OCI-LY3 (cell line): ENCODE data around the gene HINT1.

Experiments used
- H2AFZ ChIP-seq: fragments of 200-600, 300-600 bp; shearing (Covaris generic); 2 replicates; pipeline ENCODE4 v1.6.0; 2014; ENCODE audit warnings: antibody characterized with exemption, low read depth, low read length
- H3K27ac ChIP-seq: fragments of 200-600, 300-600 bp; sonication (generic); 2 replicates; pipeline ENCODE4 v1.5.1; 2014; ENCODE audit warnings: mild to moderate bottlenecking, low read length, moderate library complexity, mixed read lengths
- H3K27me3 ChIP-seq: fragments of 200-600, 300-600 bp; sonication (generic); 2 replicates; pipeline ENCODE4 v1.6.1; 2014; ENCODE audit warnings: low read depth, low read length, mixed read lengths
- H3K36me3 ChIP-seq: fragments of 200-600, 300-600 bp; sonication (generic); replicated peaks from 2 replicates; pipeline ENCODE3; 2014; ENCODE audit warnings: low read depth, low read length, mixed read lengths
- H3K4me1 ChIP-seq: fragments of 300-600, 200-600 bp; sonication (generic); 2 replicates; pipeline ENCODE4 v1.6.1; 2014; ENCODE audit warnings: low read length, mixed read lengths
- H3K4me2 ChIP-seq: fragments of 200-600, 300-600 bp; sonication (generic); 2 replicates; pipeline ENCODE4 v1.6.1; 2014; ENCODE audit warnings: low read length, mixed read lengths
- H3K4me3 ChIP-seq: fragments of 300-600, 200-600 bp; sonication (generic); 2 replicates; pipeline ENCODE4 v1.5.1; 2014; ENCODE audit warnings: antibody characterized with exemption, mild to moderate bottlenecking, low read length, moderate library complexity
- H3K79me2 ChIP-seq: fragments of 300-600, 200-600 bp; shearing (Covaris generic); 2 replicates; pipeline ENCODE4 v1.6.1; 2014; ENCODE audit warnings: mild to moderate bottlenecking, low read length, mixed read lengths
- H3K9ac ChIP-seq: fragments of 300-600, 200-600 bp; shearing (Covaris generic); 2 replicates; pipeline ENCODE4 v1.6.0; 2014; ENCODE audit warnings: mild to moderate bottlenecking, low read length, moderate library complexity
- H3K9me3 ChIP-seq: fragments of 200-600, 300-600 bp; shearing (Covaris generic); 2 replicates; pipeline ENCODE4 v1.6.1; 2014; ENCODE audit warnings: low read length, mixed read lengths; ENCODE audit not compliant: insufficient read depth
- H4K20me1 ChIP-seq: fragments of 200-600, 300-600 bp; sonication (generic); 2 replicates; pipeline ENCODE4 v1.6.1; 2016; ENCODE audit warnings: low read length, mixed read lengths; ENCODE audit not compliant: insufficient read depth
- EZH2phosphoT487 ChIP-seq: fragments of 200-600 bp; shearing (Covaris generic); IDR thresholded peaks from 2 replicates; pipeline ENCODE4 v1.6.1; 2018; ENCODE audit warnings: antibody characterized with exemption, mixed run types, low read depth
- TF ChIP-seq, protein P1 (sequence below): fragments of 200-600, 300-600 bp; sonication (generic); IDR thresholded peaks from 2 replicates; pipeline ENCODE4 v1.5.1; 2014; ENCODE audit warnings: antibody characterized with exemption, low read length, low read depth

HINT1 gene

GRCh38 chr5:131171276-131171810, 6.3 kb upstream of the HINT1 start:
- Histone ChIP-seq H3K27me3 (no peaks in the 10 kb centered on the region), H3K9ac (peak overlapping the region; percentile 76), H4K20me1 (no peaks in the 10 kb centered on the region), H2AFZ (no peak overlapping the region), H3K4me3 (peak overlapping the region; percentile 97), H3K4me1 (0 out of 2 replicates have a peak, but pooled peaks cover 5% of the 10 kb centered on the region), H3K27ac (peak overlapping the region; percentile 24; the same call in 1 of the 2 replicates), H3K79me2 (peaks cover 20% of the 10 kb centered on the region), H3K36me3 (no peaks in the 10 kb centered on the region), H3K4me2 (peak overlapping the region; percentile 90), H3K9me3 (no peaks in the 10 kb centered on the region)
- no peak for TF ChIP-seq EZH2phosphoT487
- TF ChIP-seq, protein P1, sequence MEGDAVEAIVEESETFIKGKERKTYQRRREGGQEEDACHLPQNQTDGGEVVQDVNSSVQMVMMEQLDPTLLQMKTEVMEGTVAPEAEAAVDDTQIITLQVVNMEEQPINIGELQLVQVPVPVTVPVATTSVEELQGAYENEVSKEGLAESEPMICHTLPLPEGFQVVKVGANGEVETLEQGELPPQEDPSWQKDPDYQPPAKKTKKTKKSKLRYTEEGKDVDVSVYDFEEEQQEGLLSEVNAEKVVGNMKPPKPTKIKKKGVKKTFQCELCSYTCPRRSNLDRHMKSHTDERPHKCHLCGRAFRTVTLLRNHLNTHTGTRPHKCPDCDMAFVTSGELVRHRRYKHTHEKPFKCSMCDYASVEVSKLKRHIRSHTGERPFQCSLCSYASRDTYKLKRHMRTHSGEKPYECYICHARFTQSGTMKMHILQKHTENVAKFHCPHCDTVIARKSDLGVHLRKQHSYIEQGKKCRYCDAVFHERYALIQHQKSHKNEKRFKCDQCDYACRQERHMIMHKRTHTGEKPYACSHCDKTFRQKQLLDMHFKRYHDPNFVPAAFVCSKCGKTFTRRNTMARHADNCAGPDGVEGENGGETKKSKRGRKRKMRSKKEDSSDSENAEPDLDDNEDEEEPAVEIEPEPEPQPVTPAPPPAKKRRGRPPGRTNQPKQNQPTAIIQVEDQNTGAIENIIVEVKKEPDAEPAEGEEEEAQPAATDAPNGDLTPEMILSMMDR = no peak

DNA sequence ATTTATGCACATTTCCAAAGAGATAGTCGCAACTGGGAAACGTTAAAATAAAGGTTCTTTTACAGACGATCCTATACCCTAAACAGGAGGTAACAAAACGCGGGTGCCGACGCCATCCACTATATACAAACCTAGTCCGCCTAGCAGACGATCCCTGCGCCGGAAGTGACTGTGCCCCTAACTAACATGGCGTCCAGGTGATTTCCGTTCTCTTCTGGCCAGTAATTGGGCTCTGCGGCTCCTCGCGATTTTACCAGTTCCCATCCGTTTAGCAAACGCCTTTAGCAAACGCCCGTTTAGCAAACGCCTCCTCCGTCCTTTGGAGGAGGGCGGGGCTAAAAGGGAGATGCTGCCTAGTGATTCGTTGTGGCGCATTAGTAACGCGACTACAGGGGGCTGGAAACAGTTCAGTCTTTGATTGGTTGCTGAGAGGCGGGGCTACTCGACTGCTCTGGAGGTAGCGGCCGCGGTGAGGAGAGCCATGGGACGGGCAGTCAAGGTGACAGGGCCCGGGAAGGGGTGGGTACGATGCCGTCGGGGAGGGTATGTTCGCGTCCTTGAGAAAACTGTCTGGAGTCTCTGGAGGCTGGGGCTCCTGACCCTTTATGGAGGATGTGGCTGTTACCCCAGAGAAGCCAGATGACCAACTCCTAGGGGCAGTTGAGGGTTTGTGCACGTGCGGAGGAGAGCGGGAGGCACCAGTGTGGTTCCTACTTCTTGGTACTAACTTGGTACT, 5.7 kb upstream of the HINT1 start, which contains the start of gene LYRM7:
LYRM7 (plus strand) TSS at position 405 of the 736 bp plus-strand sequence; CDS start at position 482, 77 bp downstream.
- peak within 1 kb of the TSS; percentile 34; the same call in 1 of the 2 replicates for H2AFZ ChIP-seq
- H3K9me3 ChIP-seq = no peaks in the 10 kb centered on the region
- 0 out of 2 replicates have a peak, but pooled peaks cover 7% of the 10 kb centered on the region for H3K4me1 ChIP-seq
- H3K4me3 ChIP-seq = peak within 1 kb of the TSS; percentile 97
- no peaks in the 10 kb centered on the region for H4K20me1 ChIP-seq
- H3K27ac ChIP-seq = peak within 1 kb of the TSS; percentile 33; the same call in 1 of the 2 replicates
- no peaks in the 10 kb centered on the region for H3K36me3 ChIP-seq
- peaks cover 20% of the 10 kb centered on the region for H3K79me2 ChIP-seq
- H3K4me2 ChIP-seq = peak within 1 kb of the TSS; percentile 90
- peak within 1 kb of the TSS; percentile 76 for H3K9ac ChIP-seq
- H3K27me3 ChIP-seq = no peaks in the 10 kb centered on the region
- TF ChIP-seq, protein P1 = no peak
- TF ChIP-seq EZH2phosphoT487 = no peak

GRCh38 chr5:131169810-131170539, 4.9 kb upstream of the HINT1 start:
- peak overlapping the region; percentile 34; the same call in 1 of the 2 replicates for H2AFZ ChIP-seq
- peak overlapping the region; percentile 72 for H3K4me2 ChIP-seq
- no peaks in the 10 kb centered on the region for H3K36me3 ChIP-seq
- TF ChIP-seq EZH2phosphoT487 = no peak
- TF ChIP-seq, protein P1 = no peak
- H3K4me3 ChIP-seq = peak overlapping the region; percentile 81
- H3K27me3 ChIP-seq = no peaks in the 10 kb centered on the region
- 0 out of 2 replicates have a peak, but pooled peaks cover 10% of the 10 kb centered on the region for H3K4me1 ChIP-seq
- peaks cover 25% of the 10 kb centered on the region for H3K79me2 ChIP-seq
- no peaks in the 10 kb centered on the region for H3K9me3 ChIP-seq
- no peaks in the 10 kb centered on the region for H4K20me1 ChIP-seq
- peak overlapping the region; percentile 33; the same call in 1 of the 2 replicates for H3K27ac ChIP-seq
- H3K9ac ChIP-seq = peak overlapping the region; percentile 66
